WI38 (cell line): Measurements from ENCODE around the gene CKM.
A peak's percentile ranks its signal among the peaks of the same experiment; 100 is the strongest.

ENCODE experiments used
- H3K4me3 ChIP-seq: 2 replicates; pipeline ENCODE4 v1.5.1; 2011; ENCODE audit warnings: low read depth, mild to moderate bottlenecking, control low read depth, low read length
- TF ChIP-seq, protein P1 (sequence below): IDR thresholded peaks from 2 replicates; pipeline ENCODE4 v1.5.1; 2012; ENCODE audit warnings: low read depth, mild to moderate bottlenecking, control low read depth, low read length

The CKM gene

DNA sequence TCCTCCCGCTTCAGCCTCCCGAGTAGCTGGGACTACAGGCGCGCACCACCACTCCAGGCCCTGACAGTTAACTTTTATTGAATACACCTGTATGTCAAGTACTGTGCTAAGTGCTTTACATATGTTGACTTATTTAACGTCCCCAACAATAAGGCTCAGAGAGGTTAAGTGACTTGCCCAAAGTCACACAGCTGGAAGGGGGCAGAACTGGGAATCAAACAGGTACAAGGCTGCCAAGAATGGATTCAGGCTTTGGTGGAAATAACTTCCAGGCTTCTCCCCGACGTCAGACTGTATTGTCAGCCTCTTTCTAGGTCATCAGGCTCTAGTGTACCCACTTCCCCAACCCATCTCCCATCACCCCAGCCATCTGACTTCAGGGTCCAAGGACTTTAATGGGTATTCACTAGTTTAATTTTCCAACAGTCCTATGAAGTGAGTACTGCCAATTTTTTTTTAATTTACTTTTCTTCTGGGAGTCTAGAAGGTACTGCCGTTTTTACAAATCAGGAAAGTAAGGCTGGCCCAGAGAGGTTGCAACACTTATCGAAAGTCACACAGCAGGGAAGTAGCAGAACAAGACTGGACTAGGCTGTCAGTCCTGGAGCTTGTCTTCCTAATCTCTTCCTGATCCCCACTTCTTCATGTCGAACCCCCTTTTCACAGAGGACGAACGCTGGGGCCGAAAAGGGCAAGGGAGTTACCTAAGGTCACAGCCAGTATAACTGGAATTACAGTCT lies 4.9 kb upstream of the CKM start:
- no peak overlapping the region for H3K4me3 ChIP-seq
- TF ChIP-seq, protein P1, sequence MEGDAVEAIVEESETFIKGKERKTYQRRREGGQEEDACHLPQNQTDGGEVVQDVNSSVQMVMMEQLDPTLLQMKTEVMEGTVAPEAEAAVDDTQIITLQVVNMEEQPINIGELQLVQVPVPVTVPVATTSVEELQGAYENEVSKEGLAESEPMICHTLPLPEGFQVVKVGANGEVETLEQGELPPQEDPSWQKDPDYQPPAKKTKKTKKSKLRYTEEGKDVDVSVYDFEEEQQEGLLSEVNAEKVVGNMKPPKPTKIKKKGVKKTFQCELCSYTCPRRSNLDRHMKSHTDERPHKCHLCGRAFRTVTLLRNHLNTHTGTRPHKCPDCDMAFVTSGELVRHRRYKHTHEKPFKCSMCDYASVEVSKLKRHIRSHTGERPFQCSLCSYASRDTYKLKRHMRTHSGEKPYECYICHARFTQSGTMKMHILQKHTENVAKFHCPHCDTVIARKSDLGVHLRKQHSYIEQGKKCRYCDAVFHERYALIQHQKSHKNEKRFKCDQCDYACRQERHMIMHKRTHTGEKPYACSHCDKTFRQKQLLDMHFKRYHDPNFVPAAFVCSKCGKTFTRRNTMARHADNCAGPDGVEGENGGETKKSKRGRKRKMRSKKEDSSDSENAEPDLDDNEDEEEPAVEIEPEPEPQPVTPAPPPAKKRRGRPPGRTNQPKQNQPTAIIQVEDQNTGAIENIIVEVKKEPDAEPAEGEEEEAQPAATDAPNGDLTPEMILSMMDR = no peak

DNA sequence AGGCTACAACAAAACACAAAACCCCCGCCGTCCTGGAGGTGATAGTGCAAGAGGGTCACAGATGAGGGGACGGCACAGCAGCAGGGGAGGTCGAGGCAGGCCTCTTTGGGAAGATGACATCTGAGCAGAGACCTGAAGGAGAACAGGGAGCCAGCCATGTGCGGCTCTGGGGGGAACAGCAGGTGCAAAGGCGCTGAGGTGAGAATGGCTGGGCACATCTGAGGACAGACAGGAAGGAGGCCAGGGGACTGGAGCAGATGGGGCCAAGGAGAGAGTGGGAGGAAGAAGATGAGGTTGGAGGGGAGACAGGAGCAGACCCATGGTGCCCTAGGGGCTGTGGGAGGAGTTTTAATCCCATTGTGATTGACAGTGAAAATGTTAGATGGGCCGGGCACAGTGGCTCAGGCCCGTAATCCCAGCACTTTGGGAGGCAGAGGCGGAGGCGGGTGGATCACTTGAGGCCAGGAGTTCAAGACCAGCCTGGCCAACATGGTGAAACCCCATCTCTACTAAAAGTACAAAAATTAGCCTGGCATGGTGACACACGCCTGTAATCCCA lies 1.8 kb upstream of the CKM start:
- H3K4me3 ChIP-seq = no peak overlapping the region
- TF ChIP-seq, protein P1 = no peak

DNA sequence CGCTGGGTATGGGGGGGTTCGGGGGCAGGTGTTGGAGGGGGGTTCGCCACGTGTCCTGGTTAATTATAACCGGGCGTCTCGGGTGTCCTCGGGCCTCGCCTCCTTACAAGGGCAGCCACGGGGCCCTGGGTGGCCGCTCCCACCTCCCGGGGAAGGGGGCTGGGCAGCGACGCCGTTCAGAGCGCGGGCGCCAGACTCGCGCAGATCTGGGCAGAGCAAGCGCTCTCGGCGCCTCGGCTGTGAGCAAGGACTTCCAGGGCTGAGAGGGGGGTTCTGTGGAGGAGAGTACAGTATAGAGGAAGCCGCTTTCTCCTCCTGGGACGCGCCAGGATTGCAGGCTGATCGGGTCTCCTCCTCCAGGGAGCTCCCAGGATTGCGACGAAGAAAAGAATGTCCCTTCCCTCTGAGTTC lies 1.0 kb upstream of the CKM start:
- peak overlapping the region; percentile 27 for H3K4me3 ChIP-seq
- TF ChIP-seq, protein P1 = no peak

DNA sequence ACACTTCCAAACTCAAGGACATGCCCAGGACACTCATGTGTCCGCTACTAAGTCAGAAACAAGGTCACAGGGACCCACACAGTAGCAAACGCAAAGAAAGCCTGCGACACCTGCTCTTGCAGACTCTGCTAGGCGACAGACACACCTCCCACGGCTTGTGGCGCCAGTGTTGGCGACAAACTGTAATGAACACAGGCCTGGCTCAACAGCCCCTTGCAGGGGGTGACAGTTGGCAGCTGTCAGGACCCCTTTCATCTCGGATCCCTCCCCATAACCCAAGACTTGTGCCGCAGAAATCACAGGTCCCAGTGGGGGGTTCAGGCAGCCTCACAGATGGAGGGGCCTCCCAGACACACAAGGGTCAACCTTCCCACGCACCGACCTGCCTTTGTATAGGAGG lies 364 bp downstream of the CKM start:
- no peak overlapping the region for H3K4me3 ChIP-seq
- TF ChIP-seq, protein P1 = no peak

DNA sequence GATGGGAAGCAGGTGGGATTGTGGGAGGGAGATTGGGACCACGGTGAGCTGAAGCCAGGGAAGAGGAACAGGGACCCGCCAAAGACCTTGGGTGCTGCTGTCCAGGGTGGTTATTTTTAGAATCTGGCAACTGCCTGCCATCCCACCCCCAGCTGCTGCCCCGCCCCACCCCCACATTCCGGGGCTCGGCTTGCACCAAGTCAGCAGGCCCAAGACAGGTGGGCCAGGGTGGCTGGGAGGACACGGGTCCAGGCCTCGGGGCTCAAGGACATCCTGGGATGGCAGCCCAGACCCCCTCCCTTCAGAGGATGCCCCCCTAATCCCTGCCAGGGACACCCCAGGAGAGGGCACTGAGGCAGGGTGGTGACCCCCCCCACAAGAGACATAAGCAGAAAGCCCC lies 827 bp downstream of the CKM start:
- no peak overlapping the region for H3K4me3 ChIP-seq
- TF ChIP-seq, protein P1 = no peak

- TF ChIP-seq, protein P1 = no peak
- H3K4me3 ChIP-seq = no peak overlapping the region
Observed at GRCh38 chr19:45320997-45321775, 1.5 kb downstream of the CKM start.

- no peak overlapping the region for H3K4me3 ChIP-seq
Observed at GRCh38 chr19:45315304-45315703, 7.4 kb downstream of the CKM start.

More at GRCh38 chr19:45315304-45315703, 7.4 kb downstream of the CKM start:
- TF ChIP-seq, protein P1 = no peak
